Measurements from ENCODE around the gene SUSD1.
"Not testable (repeated sequence)": the region's sequence is repeated elsewhere in the genome, so short reads cannot be mapped to it uniquely, and the experiment has no call there.

The SUSD1 gene

DNA sequence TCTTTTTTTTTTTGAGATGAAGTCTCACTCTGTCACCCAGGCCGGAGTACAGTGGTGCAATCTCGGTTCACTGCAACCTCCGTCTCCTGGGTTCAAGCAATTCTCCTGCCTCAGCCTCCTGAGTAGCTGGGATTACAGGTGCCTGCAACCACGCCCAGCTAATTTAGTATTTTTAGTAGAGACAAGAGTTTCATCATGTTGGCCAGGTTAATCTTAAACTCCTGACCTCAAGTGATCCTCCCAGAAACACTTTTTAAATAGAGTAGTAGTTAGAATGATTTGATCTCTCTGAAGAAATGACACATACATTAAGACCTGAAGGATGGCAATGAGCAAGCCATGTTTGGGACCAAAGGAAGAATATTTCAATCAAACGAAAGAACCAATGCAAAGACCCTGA is 46.7 kb downstream of the SUSD1 start:
- not testable (repeated sequence) for DNase-seq

DNA sequence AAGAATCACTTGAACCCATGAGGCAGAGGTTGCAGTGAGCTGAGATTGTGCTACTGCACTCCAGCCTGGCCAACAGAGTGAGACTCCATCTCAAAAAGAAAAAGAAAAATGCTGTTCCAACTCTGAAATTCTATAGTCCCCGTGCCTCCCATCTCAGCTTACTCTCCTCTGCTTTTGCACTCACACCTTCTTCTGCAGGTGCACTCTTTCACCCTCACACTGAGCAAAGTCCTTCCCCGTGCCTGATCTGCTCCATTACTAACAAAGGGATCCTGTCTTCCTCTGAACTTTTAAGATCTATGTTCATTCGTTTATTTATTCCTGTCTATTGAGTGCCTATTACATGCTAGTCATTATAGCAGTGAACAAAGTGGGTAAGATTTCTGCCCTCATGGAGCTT is 47.8 kb downstream of the SUSD1 start:
- no peak for DNase-seq

GRCh38 chr9:112125951-112126388 is 49.1 kb downstream of the SUSD1 start:
- DNase-seq = no peak

DNA sequence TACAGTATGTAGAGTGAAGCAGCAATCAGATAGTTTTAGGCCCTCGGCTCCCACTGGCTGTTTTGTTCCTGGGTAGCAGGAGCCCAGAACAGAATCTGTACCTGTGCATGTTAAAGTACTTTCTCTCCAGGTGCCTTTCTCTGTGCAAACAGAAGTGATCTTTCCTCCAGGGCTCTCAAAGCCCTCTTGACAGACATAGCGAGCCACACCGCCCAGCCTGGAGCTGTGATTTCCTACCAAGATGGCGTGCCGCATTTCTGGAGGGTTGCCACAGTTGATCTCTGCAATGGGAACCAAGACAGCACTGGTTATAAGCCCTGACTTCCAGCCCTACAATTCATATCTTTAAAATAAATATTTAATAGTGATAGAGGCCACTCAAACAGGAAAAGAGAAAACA is 50.9 kb downstream of the SUSD1 start:
- DNase-seq = no peak

- no peak for DNase-seq
Observed at GRCh38 chr9:112121633-112122032, 53.5 kb downstream of the SUSD1 start.

DNA sequence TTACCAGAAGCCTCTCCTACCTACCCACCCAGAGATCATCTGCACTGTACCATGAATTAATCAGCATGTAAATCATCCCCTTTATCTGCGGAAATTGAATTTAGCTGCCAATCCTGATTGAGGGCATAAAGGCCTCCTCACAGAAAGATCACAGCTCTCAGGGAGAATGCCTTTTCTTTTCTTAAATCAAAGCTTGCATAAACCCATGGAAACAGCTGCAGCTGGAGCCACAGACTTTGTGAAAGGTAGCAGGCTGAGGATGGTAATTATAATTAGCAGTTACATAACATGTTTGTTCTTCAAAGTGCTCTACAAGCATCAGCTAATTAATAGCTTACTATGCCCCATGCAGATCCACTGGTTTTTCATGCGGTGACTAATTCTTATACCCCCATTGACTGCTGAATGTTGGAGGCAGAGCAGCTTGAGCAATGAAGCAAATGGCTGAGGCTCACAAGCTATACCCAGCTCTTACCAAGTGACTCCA is 54.6 kb downstream of the SUSD1 start:
- no peak for DNase-seq

DNA sequence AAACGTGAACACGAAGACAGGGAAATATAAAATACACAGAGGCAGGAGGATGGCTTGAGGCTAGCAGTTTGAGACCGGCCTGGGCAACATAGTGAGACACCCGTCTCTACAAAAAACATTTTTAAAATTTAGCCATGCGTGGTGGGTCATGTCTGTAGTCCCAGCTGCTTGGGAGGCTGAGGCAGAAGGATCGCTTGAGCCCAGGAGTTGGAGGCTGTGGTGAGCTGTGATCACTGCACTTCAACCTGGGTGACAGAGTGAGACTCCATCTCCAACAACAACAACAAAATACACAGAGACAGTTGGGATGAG is 55.1 kb downstream of the SUSD1 start:
- DNase-seq = no peak

- DNase-seq = no peak
Observed at GRCh38 chr9:112119225-112120029, 55.7 kb downstream of the SUSD1 start.

DNA sequence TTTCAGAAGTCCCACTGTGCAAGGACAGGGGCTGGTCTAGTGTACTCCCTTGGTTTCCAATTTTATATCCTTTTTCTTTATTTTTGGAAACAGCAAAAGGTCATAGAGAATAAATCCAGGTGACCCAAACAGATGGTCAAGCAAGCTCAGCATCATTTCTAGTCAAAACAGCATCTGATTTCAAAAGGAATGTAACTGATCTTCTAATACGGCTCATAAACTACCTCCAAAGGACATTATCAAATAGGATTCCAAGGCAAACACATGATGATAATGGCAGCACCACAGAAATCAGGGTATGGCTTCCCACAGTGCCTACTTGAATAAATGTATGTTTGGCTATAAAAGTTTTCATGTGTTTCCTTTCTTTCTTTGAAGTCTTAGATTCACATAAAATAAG is 57.1 kb downstream of the SUSD1 start:
- no peak for DNase-seq

DNA sequence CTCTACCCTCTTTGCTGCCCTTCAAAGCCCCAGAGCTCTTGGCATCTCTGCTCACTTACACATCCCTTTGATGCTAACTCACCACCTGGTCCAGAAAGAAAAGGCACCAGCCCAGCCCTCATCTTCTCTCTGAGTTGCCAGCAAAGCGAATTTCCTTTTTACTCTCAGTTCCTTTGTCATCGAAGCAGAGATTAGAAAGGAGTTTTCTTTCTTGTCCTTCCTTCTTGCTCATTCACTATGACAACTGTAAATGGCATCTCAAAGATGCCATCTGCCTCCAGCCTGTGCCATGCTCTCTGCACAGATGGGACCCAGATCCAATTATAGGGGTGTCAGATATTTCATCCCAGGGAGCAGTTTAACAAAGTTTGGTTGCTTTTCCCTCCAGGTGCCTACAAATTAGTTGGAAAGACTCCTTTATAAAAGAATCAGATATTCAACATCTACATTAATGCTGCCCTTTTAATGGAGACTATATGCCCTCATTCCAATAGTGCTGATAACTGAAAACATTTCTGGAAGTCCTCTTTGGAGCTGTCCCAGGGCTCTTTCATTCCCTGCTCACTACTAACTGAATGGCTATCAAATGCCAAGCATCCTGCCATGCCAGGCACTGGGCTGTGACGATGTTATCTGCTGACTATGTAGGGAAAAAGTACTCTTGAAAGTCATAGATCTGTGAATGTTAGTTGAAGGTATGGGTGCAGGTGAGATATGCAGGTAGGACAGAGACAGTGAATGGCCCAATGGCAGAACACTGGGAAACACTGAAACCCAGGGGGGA is 58.9 kb downstream of the SUSD1 start:
- no peak for DNase-seq

GRCh38 chr9:112115109-112115508 is 60.0 kb downstream of the SUSD1 start:
- DNase-seq = no peak

DNA sequence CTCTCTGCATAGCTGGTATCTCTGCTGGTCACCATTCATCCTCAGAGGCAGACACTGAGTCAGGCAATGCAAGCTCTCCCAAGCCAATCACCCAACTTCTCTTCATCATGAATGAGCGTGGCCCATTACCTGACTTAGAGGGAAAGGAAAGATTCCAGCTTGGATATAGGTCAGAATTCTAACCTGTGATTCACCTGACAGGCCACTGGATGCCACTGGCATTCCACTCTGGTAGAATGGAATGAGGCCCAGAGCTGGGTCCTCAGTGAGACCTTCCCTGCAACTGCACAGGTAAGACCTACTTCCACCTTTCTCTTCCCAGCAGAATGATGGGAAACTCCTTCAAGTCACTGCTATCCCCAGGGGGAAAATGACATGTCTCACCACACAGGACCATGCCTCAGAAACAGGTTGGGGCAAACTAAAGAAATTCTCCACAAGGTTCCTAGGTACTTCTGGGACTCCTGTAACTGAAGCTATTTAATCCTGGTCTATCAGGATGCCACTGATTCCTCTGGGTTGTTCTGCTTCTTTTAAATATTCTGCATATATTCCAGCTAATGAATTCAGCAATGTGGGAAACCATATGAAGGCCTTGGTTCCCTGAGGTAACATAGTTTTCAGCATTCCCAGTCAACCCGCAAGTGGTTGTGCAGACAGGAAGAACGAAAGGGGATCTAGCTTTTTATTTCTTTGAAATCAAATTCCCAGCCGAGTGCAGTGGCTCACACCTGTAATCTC is 62.0 kb downstream of the SUSD1 start:
- DNase-seq = peak; percentile 32

- no peak for DNase-seq
Observed at GRCh38 chr9:112112519-112112918, 62.6 kb downstream of the SUSD1 start.

DNA sequence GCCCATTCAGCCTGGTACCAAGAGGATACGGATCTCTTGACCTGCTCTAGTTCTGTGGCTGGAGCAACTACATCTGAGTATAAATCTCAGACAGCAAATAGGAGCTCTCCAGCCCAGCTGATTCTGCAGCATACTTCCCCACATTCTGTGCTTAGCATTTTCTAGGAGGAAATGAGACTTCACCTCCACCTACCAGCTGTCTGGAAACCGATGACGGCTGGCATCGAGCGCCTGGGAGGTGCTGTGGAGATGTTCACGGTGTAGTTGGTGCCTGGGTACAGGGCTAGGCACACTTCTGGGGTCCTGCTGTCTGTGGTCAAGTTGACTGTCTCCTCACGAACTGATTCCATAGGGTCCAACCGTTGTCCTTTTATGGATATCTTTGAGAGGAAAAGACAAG is 63.6 kb downstream of the SUSD1 start:
- DNase-seq = no peak

DNA sequence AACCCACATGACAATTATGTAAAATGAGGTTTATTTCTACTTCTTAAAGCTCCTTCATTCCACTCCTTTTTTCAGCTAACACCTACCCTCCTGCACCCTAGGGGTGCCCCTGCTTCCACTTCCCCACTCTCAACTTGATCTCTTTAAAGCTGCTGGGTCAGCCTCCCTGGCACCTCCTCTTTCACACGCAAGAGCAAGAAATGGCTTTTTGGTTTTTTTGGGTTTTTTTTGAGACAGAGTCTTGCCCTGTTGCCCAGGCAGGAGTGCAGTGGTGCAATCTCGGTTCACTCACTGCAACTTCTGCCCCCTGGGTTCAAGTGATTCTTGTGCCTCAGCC is 64.4 kb downstream of the SUSD1 start:
- DNase-seq = no peak

DNA sequence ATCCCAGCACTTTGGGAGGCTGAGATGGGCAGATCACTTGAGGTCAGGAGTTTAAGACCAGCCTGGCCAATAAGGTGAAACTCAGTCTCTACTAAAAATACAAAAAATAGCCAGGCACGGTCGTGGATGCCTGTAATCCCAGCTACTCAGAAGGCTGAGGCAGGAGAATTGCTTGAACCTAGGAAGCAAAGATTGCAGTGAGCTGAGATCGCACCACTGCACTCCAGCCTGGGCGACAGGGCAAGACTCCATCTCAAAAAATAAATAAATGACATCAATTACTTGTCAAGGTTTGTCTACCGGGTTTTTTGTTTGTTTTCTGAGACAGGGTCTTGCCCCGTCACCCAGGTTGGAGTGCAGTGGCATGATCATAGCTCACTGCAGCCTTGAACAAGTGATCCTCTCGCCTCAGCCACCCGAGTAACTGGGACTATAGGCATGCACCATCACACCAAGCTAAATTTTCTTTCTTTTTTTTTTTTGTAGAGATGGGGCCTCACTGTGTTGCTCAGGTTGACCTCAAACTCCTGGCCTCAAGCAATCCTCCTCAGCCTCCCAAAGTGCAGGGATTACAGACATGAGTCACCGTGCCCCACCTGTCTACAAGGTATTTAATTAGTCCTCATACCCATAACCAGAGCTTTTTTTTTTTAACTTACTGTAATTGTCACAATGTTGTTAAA is 64.9 kb downstream of the SUSD1 start:
- DNase-seq = no peak

GRCh38 chr9:112104901-112105300 is 70.2 kb downstream of the SUSD1 start:
- DNase-seq = no peak

DNA sequence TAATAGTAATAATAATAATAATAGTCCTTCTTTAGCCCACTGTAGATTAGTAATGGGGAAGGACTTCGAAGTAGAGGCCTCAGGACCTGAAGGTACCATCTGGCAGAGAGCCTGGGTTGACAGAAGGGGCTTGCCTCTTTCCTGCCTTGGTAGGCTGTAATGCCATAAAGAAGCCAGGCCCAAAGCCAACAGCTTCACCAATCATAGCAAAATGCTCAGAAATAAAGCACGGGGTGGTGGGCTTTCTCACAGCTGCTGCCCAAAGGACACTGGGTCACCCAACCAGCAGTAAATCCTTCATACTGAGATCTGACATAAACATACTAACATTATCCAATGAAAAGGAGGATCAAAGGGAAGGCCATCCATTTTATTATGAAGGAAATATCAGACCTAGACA is 70.7 kb downstream of the SUSD1 start:
- no peak for DNase-seq

DNA sequence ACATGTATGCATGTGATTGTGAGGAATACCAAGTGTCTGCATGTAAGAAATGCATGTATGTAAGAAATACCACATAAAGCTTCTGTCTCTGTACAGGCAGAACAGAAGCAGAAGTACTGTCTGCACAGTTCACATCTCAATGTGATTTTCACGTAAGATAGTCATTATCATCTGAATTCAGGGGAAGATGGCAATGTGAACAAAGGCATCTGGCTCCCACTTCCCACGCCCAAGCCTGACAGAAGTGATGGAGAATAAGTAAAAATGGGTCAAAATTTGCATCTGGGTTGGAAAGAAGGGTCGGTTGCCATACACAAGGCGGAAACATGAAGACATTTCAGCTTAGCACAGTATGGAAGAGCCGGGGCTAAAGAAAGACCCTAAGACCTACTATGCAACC is 71.7 kb downstream of the SUSD1 start:
- no peak for DNase-seq

GRCh38 chr9:112097712-112098688 is 77.1 kb downstream of the SUSD1 start:
- peak; percentile 73 for DNase-seq

GRCh38 chr9:112094948-112095681 is 80.0 kb downstream of the SUSD1 start:
- DNase-seq = no peak

Measured in CD4-positive, alpha-beta T cell treated with Interleukin-4 for 4 hours (primary cell).